Liver (tissue), 9 donors: ENCODE results near the gene TARS1. TPM values are rescaled to one million over a fixed set of nuclear protein-coding genes. Genes with fewer than 3 reads are reported as not detected.

Experiments
- DNase-seq: peaks from one replicate; pipeline ENCODE4 v3.0.0-alpha.2; 2017; ENCODE audit warnings: low spot score
- H3K27ac ChIP-seq, 2 donors: one replicate each; pipeline ENCODE4 v1.7.0; 2013; ENCODE audit warnings: inconsistent platforms in 2 of 2, low read length in 2 of 2, control low read depth in 1 of 2, low read depth in 1 of 2, mild to moderate bottlenecking in 1 of 2
- H3K27me3 ChIP-seq, 4 donors: one replicate each; pipeline versions ENCODE4 v1.6.1 to v1.7.0; 2013; ENCODE audit warnings: low read length in 3 of 4, inconsistent platforms in 1 of 4, mild to moderate bottlenecking in 1 of 4, moderate library complexity in 1 of 4; ENCODE audit not compliant: control insufficient read depth in 4 of 4, insufficient read depth in 4 of 4
- H3K36me3 ChIP-seq, 4 donors: one replicate each; pipeline versions ENCODE4 v1.6.1 to v1.7.0; 2013; ENCODE audit warnings: low read length in 3 of 4, mild to moderate bottlenecking in 3 of 4, low read depth in 1 of 4, moderate library complexity in 1 of 4; ENCODE audit not compliant: control insufficient read depth in 4 of 4, insufficient read depth in 3 of 4
- H3K4me1 ChIP-seq, 4 donors: one replicate each; pipeline versions ENCODE4 v1.6.1 to v1.7.0; 2013; ENCODE audit warnings: low read length in 3 of 4, mild to moderate bottlenecking in 3 of 4, moderate library complexity in 1 of 4; ENCODE audit not compliant: control insufficient read depth in 4 of 4, insufficient read depth in 4 of 4
- H3K4me3 ChIP-seq, 3 donors: one replicate each; pipeline versions ENCODE4 v1.6.1 to v1.7.0; 2013; ENCODE audit warnings: low read length in 3 of 3, control low read depth in 1 of 3, low read depth in 1 of 3, mild to moderate bottlenecking in 1 of 3
- H3K9ac ChIP-seq, 2 donors: one replicate each; pipeline ENCODE4 v1.7.0; 2013; ENCODE audit warnings: low read length in 2 of 2, mild to moderate bottlenecking in 2 of 2, moderate library complexity in 2 of 2, control low read depth in 1 of 2, low read depth in 1 of 2
- H3K9me3 ChIP-seq, 4 donors: one replicate each; pipeline versions ENCODE4 v1.6.1 to v1.7.0; 2013; ENCODE audit warnings: low read length in 3 of 4; ENCODE audit not compliant: control insufficient read depth in 4 of 4
- ATF3 ChIP-seq: IDR thresholded peaks from 2 replicates; pipeline ENCODE4 v1.6.1; 2016; ENCODE audit warnings: antibody characterized with exemption
- EGR1 ChIP-seq, 2 donors: IDR thresholded peaks; 2 replicates each; pipeline ENCODE4 v1.6.1; 2016 to 2018; ENCODE audit warnings: antibody characterized with exemption in 2 of 2, low read depth in 2 of 2
- FOXA1 ChIP-seq: IDR thresholded peaks from 2 replicates; pipeline ENCODE4 v1.6.1; 2016; ENCODE audit warnings: antibody characterized with exemption
- FOXA2 ChIP-seq: IDR thresholded peaks from 2 replicates; pipeline ENCODE4 v1.6.1; 2016; ENCODE audit warnings: antibody characterized with exemption
- GABPA ChIP-seq, 2 donors: IDR thresholded peaks in 1 of 2; conservative IDR thresholded peaks in 1 of 2; 2 replicates each; pipeline ENCODE4 v1.6.1; 2016; ENCODE audit warnings: antibody characterized with exemption in 2 of 2, mild to moderate bottlenecking in 1 of 2, moderate library complexity in 1 of 2
- HNF4A ChIP-seq, 2 donors: conservative IDR thresholded peaks; 2 replicates each; pipeline ENCODE4 v1.6.1; 2016; ENCODE audit warnings: antibody characterized with exemption in 2 of 2, mild to moderate bottlenecking in 2 of 2
- HNF4G ChIP-seq: IDR thresholded peaks from 2 replicates; pipeline ENCODE4 v1.6.1; 2016; ENCODE audit warnings: antibody characterized with exemption
- JUND ChIP-seq, 2 donors: IDR thresholded peaks; 2 replicates each; pipeline ENCODE4 v1.6.1; 2016; ENCODE audit warnings: antibody characterized with exemption in 2 of 2
- MAX ChIP-seq: IDR thresholded peaks from 2 replicates; pipeline ENCODE4 v1.6.1; 2016; ENCODE audit warnings: antibody characterized with exemption
- NR2F2 ChIP-seq: IDR thresholded peaks from 2 replicates; pipeline ENCODE4 v1.6.1; 2016; ENCODE audit warnings: antibody characterized with exemption
- RAD21 ChIP-seq, 2 donors: IDR thresholded peaks; 2 replicates each; pipeline ENCODE4 v1.6.1; 2016; ENCODE audit warnings: antibody characterized with exemption in 2 of 2, mild to moderate bottlenecking in 2 of 2
- RXRA ChIP-seq, 2 donors: IDR thresholded peaks; 2 replicates each; pipeline ENCODE4 v1.6.1; 2017 to 2018; ENCODE audit warnings: antibody characterized with exemption in 2 of 2, mild to moderate bottlenecking in 1 of 2
- SP1 ChIP-seq: IDR thresholded peaks from 2 replicates; pipeline ENCODE4 v1.6.1; 2018; ENCODE audit warnings: antibody characterized with exemption, mild to moderate bottlenecking
- TAF1 ChIP-seq: conservative IDR thresholded peaks from 2 replicates; pipeline ENCODE4 v1.6.1; 2016; ENCODE audit warnings: antibody characterized with exemption, mild to moderate bottlenecking
- YY1 ChIP-seq: IDR thresholded peaks from 2 replicates; pipeline ENCODE4 v1.6.1; 2016; ENCODE audit warnings: antibody characterized with exemption, mild to moderate bottlenecking
- ZBTB33 ChIP-seq: IDR thresholded peaks from 2 replicates; pipeline ENCODE4 v1.6.1; 2016; ENCODE audit warnings: antibody characterized with exemption
- WGBS: extraction: QIAGEN DNeasy Blood & Tissue Kit; methylation state at CpG from one replicate; pipeline ENCODE4 v1.1.7; 2013; 5-methylcytosine and 5-hydroxymethylcytosine counted together
- polyA plus RNA-seq, 2 donors: library from polyadenylated mRNA; stranded (reverse) in 1 of 2; unstranded in 1 of 2; fragments of 200-250 nt in 1 of 2; fragments of >200 nt in 1 of 2; fragmentation: Nextera tagmentation in 1 of 2; extraction: Ambion mirVana in 1 of 2; gene quantifications; one replicate each; pipeline versions ENCODE4 v1.2.1 to v1.2.3, GENCODE V29; 2013 to 2015
- total RNA-seq, 2 donors: library from RNA; depleted of rRNA; stranded (reverse); fragments of >200 nt; gene quantifications; one replicate each; pipeline ENCODE4 v1.2.3, GENCODE V29; 2014
- TF ChIP-seq, protein P1 (sequence below): fragments of 150-350 bp; IDR thresholded peaks from 2 replicates; pipeline ENCODE4 v1.5.1; 2017; ENCODE audit warnings: improper control_type of control experiment, low read depth, low read length; ENCODE audit not compliant: missing input control
- TF ChIP-seq, protein P2 (sequence below): IDR thresholded peaks from 2 replicates; pipeline ENCODE4 v1.6.1; 2016; ENCODE audit warnings: antibody characterized with exemption, mild to moderate bottlenecking
- donor health status: healthy.
- donor health status: healthy.
- donor health status: healthy.
- donor health status: healthy.
- donor health status: healthy.

TARS1 gene
- total and polyA plus RNA-seq, 4 donors, result 69.1 to 101 (median 93.2) TPM

DNA sequence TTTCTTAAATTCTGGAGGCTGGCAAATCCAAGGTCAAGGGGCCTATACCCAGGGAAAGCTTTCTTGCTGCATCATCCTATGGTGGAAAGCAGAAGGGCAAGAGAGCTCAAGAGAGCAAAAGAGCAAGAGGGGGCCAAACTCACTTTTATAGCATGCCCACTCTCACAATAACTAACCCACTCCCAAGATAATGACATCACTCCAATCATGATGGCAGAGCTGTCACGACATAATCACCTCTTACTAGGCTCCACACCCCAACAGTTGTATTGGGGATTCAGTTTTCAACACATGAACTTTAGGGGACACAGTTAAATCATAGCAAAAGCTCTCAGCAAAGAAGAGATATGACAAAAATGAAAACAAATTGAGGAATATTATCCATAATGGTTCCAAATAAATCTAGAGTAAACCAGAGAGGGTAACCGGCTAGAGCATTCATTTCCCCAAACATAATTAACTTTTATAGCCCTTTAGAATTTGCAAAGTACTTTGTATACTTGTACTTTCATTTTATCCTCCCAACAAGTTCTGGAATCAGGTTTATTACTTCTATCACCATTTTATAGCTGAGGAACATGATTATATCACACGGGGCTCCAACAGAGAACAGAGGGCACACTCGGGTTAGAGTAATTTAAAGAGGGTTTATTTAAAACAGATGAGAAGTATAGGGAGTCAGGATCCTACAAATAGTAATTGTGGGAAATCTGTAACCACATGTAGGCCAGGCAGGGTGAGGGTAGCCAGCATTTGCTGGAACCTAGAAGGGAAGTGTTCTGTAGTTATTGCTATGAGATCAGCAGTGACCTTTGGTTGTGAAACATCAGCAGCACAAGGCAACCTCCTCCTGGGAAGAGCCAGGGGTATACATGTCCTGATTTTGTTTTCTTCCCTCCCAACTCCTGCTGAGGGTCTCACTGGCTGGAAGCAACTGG lies 7.2 kb upstream of the TARS1 start:
- TF ChIP-seq GABPA (IDR thresholded peaks at IDR 0.05 in 1 of 2, conservative IDR thresholded peaks at IDR 0.05 in 1 of 2), result no peak
- TF ChIP-seq HNF4G, result no peak
- TF ChIP-seq RXRA (IDR thresholded peaks at IDR 0.05), result peak; percentile 21 to 34
- no peak for TF ChIP-seq NR2F2
- no peak for TF ChIP-seq RAD21 (IDR thresholded peaks at IDR 0.05)
- TF ChIP-seq YY1, result peak; percentile 14
- no peak for TF ChIP-seq ATF3
- peak; percentile 32 to 40 for TF ChIP-seq HNF4A (conservative IDR thresholded peaks at IDR 0.05)
- no peak for TF ChIP-seq ZBTB33
- TF ChIP-seq, protein P1, sequence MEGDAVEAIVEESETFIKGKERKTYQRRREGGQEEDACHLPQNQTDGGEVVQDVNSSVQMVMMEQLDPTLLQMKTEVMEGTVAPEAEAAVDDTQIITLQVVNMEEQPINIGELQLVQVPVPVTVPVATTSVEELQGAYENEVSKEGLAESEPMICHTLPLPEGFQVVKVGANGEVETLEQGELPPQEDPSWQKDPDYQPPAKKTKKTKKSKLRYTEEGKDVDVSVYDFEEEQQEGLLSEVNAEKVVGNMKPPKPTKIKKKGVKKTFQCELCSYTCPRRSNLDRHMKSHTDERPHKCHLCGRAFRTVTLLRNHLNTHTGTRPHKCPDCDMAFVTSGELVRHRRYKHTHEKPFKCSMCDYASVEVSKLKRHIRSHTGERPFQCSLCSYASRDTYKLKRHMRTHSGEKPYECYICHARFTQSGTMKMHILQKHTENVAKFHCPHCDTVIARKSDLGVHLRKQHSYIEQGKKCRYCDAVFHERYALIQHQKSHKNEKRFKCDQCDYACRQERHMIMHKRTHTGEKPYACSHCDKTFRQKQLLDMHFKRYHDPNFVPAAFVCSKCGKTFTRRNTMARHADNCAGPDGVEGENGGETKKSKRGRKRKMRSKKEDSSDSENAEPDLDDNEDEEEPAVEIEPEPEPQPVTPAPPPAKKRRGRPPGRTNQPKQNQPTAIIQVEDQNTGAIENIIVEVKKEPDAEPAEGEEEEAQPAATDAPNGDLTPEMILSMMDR, result no peak
- TF ChIP-seq FOXA1, result no peak
- TF ChIP-seq FOXA2, result no peak
- TF ChIP-seq MAX, result peak; percentile 72
- TF ChIP-seq SP1, result peak; percentile 34
- TF ChIP-seq EGR1 (IDR thresholded peaks at IDR 0.05; ENCODE audit: low read depth in 2 of 2), result no peak
- TF ChIP-seq, protein P2, sequence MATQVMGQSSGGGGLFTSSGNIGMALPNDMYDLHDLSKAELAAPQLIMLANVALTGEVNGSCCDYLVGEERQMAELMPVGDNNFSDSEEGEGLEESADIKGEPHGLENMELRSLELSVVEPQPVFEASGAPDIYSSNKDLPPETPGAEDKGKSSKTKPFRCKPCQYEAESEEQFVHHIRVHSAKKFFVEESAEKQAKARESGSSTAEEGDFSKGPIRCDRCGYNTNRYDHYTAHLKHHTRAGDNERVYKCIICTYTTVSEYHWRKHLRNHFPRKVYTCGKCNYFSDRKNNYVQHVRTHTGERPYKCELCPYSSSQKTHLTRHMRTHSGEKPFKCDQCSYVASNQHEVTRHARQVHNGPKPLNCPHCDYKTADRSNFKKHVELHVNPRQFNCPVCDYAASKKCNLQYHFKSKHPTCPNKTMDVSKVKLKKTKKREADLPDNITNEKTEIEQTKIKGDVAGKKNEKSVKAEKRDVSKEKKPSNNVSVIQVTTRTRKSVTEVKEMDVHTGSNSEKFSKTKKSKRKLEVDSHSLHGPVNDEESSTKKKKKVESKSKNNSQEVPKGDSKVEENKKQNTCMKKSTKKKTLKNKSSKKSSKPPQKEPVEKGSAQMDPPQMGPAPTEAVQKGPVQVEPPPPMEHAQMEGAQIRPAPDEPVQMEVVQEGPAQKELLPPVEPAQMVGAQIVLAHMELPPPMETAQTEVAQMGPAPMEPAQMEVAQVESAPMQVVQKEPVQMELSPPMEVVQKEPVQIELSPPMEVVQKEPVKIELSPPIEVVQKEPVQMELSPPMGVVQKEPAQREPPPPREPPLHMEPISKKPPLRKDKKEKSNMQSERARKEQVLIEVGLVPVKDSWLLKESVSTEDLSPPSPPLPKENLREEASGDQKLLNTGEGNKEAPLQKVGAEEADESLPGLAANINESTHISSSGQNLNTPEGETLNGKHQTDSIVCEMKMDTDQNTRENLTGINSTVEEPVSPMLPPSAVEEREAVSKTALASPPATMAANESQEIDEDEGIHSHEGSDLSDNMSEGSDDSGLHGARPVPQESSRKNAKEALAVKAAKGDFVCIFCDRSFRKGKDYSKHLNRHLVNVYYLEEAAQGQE, result no peak
- TF ChIP-seq JUND (IDR thresholded peaks at IDR 0.05), result no peak
- no peak for TF ChIP-seq TAF1
- Histone ChIP-seq H3K4me3 (no peak overlapping the region), H3K4me1 (peaks cover 2 to 27% (median 17%) of the 10 kb centered on the region in 4 donors), H3K9me3 (no peaks in the 10 kb centered on the region), H3K36me3 (no peaks in the 10 kb centered on the region), H3K27ac (peak overlapping the region; percentile 47 to 69), H3K27me3 (no peaks in the 10 kb centered on the region), H3K9ac (no peak overlapping the region)
- 87% methylated on average over 4 of the region's 4 CpGs for WGBS
- no peak for DNase-seq
